T-helper 1 cell treated with Interleukin-12 subunit alpha and Interleukin-12 subunit beta and Interleukin-4 antibody, amounts not matched to agents 30 ng/mL and 1 ng/mL, for 36 hours (primary cell): Measurements from ENCODE around the gene ALKBH3. TPM values are rescaled to one million over a fixed set of nuclear protein-coding genes. Genes with fewer than 3 reads are reported as not detected.

Source experiments
- intact Hi-C: fragments of 100-400 bp; cut with micrococcal nuclease; formaldehyde crosslinking; loops from one replicate; pipeline ENCODE4 v1.15.1; 2024
- total RNA-seq: library from RNA; stranded (reverse); gene quantifications from 2 replicates; pipeline ENCODE4 v1.2.3, GENCODE V29; 2022

The ALKBH3 gene
- total RNA-seq, 1 donor from 2014 or later = 27.9 TPM

GRCh38 chr11:43957571-43957970, 76.9 kb downstream of the ALKBH3 start:
- intact Hi-C loops = no loop called here

GRCh38 chr11:43959321-43959995, 78.8 kb downstream of the ALKBH3 start:
- intact Hi-C loops = no loop called here

DNA sequence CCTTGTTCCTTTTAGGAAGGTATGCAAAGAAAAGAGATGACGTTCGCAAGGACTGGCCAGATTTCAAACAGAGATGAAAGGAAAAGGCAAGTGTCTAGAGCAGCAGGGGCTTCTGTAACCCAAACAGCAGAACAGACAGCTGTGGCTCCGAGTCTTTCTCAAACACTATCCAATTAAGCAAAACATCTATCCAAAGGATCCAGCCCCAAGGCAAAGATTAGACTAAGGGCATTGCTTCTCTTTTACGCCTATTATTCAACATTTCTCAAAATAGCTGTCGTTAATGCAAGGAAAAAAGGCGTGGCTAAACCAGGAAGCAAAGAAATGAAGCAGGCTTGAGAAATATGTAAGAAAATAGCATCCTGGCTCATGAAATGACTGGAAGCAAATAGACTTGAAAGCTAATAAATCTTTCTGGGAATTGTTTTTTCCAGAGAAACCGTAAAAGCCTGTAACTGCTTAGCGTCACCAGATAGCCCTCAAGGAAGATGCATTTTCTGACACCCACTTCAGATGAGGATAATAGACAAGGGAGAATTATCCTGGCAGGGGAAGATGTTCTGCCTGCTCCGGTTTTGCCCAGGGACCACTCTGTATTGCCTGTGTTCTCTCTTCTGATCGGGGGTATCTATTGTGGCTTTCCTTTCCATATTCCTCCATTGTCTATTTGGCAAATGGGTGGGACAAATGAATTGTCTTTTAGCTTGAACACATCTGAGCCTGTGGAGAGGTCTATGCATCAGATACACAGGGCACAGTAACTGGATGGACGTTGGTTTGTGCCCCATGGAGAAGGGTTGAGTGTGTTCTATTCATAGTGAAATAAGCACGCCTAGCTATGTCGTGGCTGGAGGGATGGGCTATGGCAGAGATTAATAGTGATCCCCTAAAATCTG, 82.0 kb downstream of the ALKBH3 start:
- intact Hi-C loops = no loop called here

DNA sequence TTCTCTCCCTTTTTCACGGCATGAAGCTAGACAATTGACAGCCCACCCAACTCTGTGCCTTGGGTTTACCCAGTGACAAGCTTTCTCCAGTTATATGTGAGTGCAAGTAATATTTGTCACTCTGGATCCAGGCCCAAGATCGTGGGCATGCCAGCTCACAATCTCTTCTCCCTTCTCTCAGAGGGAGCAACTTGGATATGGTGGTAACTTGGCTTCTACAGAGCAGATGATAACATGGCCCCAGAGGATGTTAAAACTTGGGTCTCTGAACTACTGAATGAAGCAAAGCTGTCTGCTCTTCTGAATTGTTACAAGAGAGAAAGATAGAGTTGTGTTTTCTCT, 82.6 kb downstream of the ALKBH3 start:
- intact Hi-C loops = no loop called here

DNA sequence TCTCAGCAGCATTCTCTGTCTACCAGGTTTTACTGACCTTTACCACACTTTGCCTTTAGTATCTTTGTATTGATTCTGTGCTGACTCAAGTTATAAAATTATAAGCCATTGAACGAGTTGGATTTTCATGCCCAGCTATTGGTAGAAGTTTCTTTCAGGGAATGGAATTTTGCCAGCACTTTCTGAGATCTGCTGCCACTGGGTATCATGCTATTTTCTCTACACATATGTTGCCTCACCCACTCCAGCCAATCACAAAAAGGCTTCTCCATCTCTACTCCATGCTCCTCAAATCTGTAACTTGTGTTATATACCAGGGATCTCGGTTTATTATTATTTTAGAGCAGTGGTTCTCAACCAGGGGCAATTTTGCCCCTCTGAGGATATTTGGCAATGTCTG, 87.0 kb downstream of the ALKBH3 start:
- intact Hi-C loops = no loop called here

- intact Hi-C loops = no loop called here
These were observed 88.1 kb downstream of the ALKBH3 start for GRCh38 chr11:43968719-43969118.

DNA sequence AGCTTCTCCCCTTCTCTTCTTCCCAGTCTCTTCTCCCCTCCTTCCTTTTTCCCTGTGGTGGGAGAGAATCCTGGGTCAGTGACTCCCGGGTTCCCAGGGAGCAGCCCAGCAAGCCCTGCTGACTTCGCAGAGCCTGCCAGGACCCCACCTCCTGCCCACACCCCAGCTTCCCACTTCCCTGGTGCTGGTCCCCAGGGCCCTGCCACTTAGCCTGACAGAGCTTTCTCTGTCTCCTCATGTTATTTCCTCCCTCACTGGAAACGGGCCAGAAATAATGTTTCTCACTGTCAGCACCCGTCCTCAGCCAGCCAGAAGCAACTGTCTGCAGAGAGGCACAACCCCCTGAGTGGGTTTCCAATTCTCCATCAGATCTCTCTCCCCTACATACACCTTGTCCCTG, 88.9 kb downstream of the ALKBH3 start:
- intact Hi-C loops = no loop called here

Other genes with a start within 250 kb of the ALKBH3 start
- gene HSD17B12, start 200.1 kb upstream of the ALKBH3 start, total RNA-seq = 44.9 and 50.8 TPM in 2 replicates
- 0.25 and 0.46 TPM in 2 replicates for gene C11orf96, start 61.8 kb downstream of the ALKBH3 start, total RNA-seq
- gene ACCSL, start 167.2 kb downstream of the ALKBH3 start, total RNA-seq = not detected in 2 replicates
- 30.7 and 34.6 TPM in 2 replicates for gene ACCS, start 185.4 kb downstream of the ALKBH3 start, total RNA-seq
- 33.7 and 35.0 TPM in 2 replicates for gene EXT2, start 214.8 kb downstream of the ALKBH3 start, total RNA-seq